Ectodermal cell (in vitro differentiated cells): ENCODE measurements around the gene PPP1R14C. TPM values are rescaled to one million over a fixed set of nuclear protein-coding genes. Genes with fewer than 3 reads are reported as not detected.
A peak's percentile ranks its signal among the peaks of the same experiment; 100 is the strongest.

ENCODE experiments used
- H3K27ac ChIP-seq: 2 replicates; pipeline ENCODE4 v1.7.0; 2013; ENCODE audit warnings: mild to moderate bottlenecking, low read depth, low read length; ENCODE audit not compliant: insufficient read depth, poor library complexity, severe bottlenecking
- H3K27me3 ChIP-seq: 2 replicates; pipeline ENCODE4 v1.7.0; 2013; ENCODE audit warnings: mild to moderate bottlenecking, low read length; ENCODE audit not compliant: insufficient read depth, control insufficient read depth, poor library complexity, severe bottlenecking
- H3K36me3 ChIP-seq: one replicate; pipeline ENCODE4 v1.7.0; 2013; ENCODE audit warnings: low read length; ENCODE audit not compliant: control insufficient read depth, insufficient read depth
- H3K4me1 ChIP-seq: one replicate; pipeline ENCODE4 v1.7.0; 2013; ENCODE audit warnings: low read length; ENCODE audit not compliant: control insufficient read depth, insufficient read depth
- H3K4me3 ChIP-seq: 2 replicates; pipeline ENCODE4 v1.7.0; 2013; ENCODE audit warnings: low read depth, low read length, control low read depth; ENCODE audit not compliant: insufficient read depth
- H3K9me3 ChIP-seq: 2 replicates; pipeline ENCODE4 v1.7.0; 2013; ENCODE audit warnings: mild to moderate bottlenecking, low read length, moderate library complexity; ENCODE audit not compliant: control insufficient read depth
- WGBS, 2 experiments: methylation state at CpG; one replicate each; pipeline ENCODE4 v1.1.7; 2013; ENCODE audit warnings: missing lambda C conversion rate in 2 of 2; 5-methylcytosine and 5-hydroxymethylcytosine counted together
- polyA plus RNA-seq, 4 experiments: library from polyadenylated mRNA; stranded (reverse); fragments of 50-300 nt; gene quantifications; one replicate each; pipeline ENCODE4 v1.2.3, GENCODE V29; 2013

Gene PPP1R14C
- 5.6 TPM for polyA plus RNA-seq (2013, experiment 1 of 4)
- polyA plus RNA-seq (2013, experiment 2 of 4) = 4.4 TPM
- polyA plus RNA-seq (2013, experiment 3 of 4) = 8.0 TPM
- 7.8 TPM for polyA plus RNA-seq (2013, experiment 4 of 4)

- Histone ChIP-seq H3K4me3 (peak within 1 kb of the TSS; percentile 46), H3K9me3 (no peaks in the 10 kb centered on the region)
- WGBS, 2 experiments = 0 to 1% methylated on average over 103 of the region's 103 CpGs
These were observed at the start of gene PPP1R14C for GRCh38 chr6:150142670-150143515. Gene PPP1R14C, plus strand, starts transcription at chr6:150143044. Its CDS starts 149 bp downstream, at chr6:150143193.

GRCh38 chr6:150093397-150093796 is 49.4 kb upstream of the PPP1R14C start:
- 86 to 88% methylated on average over 6 of the region's 6 CpGs for WGBS, 2 experiments

More at GRCh38 chr6:150142670-150143515, at the start of gene PPP1R14C:
- no peaks in the 10 kb centered on the region for H3K36me3 ChIP-seq
- peaks cover 63% of the 10 kb centered on the region for H3K27me3 ChIP-seq
- no peak within 1 kb of the TSS for H3K27ac ChIP-seq
- no peaks in the 10 kb centered on the region for H3K4me1 ChIP-seq

GRCh38 chr6:150098155-150098554 is 44.7 kb upstream of the PPP1R14C start:
- 92 to 94% methylated on average over 10 of the region's 10 CpGs for WGBS, 2 experiments
- Histone ChIP-seq H3K27me3 (no peaks in the 10 kb centered on the region), H3K4me3 (no peak overlapping the region), H3K4me1 (peaks cover 9% of the 10 kb centered on the region), H3K27ac (no peak overlapping the region), H3K9me3 (no peaks in the 10 kb centered on the region), H3K36me3 (no peaks in the 10 kb centered on the region)

More at GRCh38 chr6:150093397-150093796, 49.4 kb upstream of the PPP1R14C start:
- Histone ChIP-seq H3K4me1 (peaks cover 15% of the 10 kb centered on the region), H3K9me3 (no peaks in the 10 kb centered on the region), H3K27ac (peak overlapping the region; percentile 90), H3K4me3 (peak overlapping the region; percentile 6), H3K36me3 (no peaks in the 10 kb centered on the region), H3K27me3 (no peaks in the 10 kb centered on the region)

- WGBS, 2 experiments = 90 to 95% methylated on average over 8 of the region's 8 CpGs
- no peak overlapping the region for H3K4me3 ChIP-seq
These were observed 43.3 kb upstream of the PPP1R14C start for GRCh38 chr6:150099546-150099945.

GRCh38 chr6:150099953-150100352 is 42.9 kb upstream of the PPP1R14C start:
- Histone ChIP-seq H3K4me3 (no peak overlapping the region), H3K36me3 (no peaks in the 10 kb centered on the region), H3K27me3 (no peaks in the 10 kb centered on the region), H3K4me1 (peaks cover 1% of the 10 kb centered on the region), H3K9me3 (no peaks in the 10 kb centered on the region), H3K27ac (no peak overlapping the region)
- 93 to 98% methylated on average over 11 of the region's 11 CpGs for WGBS, 2 experiments

More at GRCh38 chr6:150099546-150099945, 43.3 kb upstream of the PPP1R14C start:
- H3K9me3 ChIP-seq = no peaks in the 10 kb centered on the region
- H3K36me3 ChIP-seq = no peaks in the 10 kb centered on the region
- no peak overlapping the region for H3K27ac ChIP-seq
- H3K4me1 ChIP-seq = peaks cover 5% of the 10 kb centered on the region
- no peaks in the 10 kb centered on the region for H3K27me3 ChIP-seq

- H3K4me1 ChIP-seq = no peaks in the 10 kb centered on the region
- WGBS, 2 experiments = 95 to 96% methylated on average over 19 of the region's 19 CpGs
- H3K9me3 ChIP-seq = no peaks in the 10 kb centered on the region
- no peaks in the 10 kb centered on the region for H3K27me3 ChIP-seq
- H3K4me3 ChIP-seq = no peak overlapping the region
- no peak overlapping the region for H3K27ac ChIP-seq
- H3K36me3 ChIP-seq = no peaks in the 10 kb centered on the region
These were observed 42.1 kb upstream of the PPP1R14C start for GRCh38 chr6:150100745-150101144.

GRCh38 chr6:150102750-150103270 is 40.0 kb upstream of the PPP1R14C start:
- Histone ChIP-seq H3K27me3 (no peaks in the 10 kb centered on the region), H3K9me3 (no peaks in the 10 kb centered on the region), H3K4me3 (no peak overlapping the region), H3K27ac (no peak overlapping the region), H3K36me3 (no peaks in the 10 kb centered on the region), H3K4me1 (no peaks in the 10 kb centered on the region)
- whole genome bisulfite sequencing, 2 experiments = 97 to 100% methylated on average over 4 of the region's 4 CpGs

- Histone ChIP-seq H3K4me1 (no peaks in the 10 kb centered on the region), H3K4me3 (no peak overlapping the region), H3K9me3 (no peaks in the 10 kb centered on the region), H3K36me3 (no peaks in the 10 kb centered on the region), H3K27ac (no peak overlapping the region), H3K27me3 (no peaks in the 10 kb centered on the region)
- WGBS, 2 experiments = 94 to 95% methylated on average over 6 of the region's 6 CpGs
These were observed 30.6 kb upstream of the PPP1R14C start for GRCh38 chr6:150112233-150112632.

GRCh38 chr6:150115769-150116168 is 27.1 kb upstream of the PPP1R14C start:
- 96% methylated on average over 25 of the region's 25 CpGs for WGBS, 2 experiments
- Histone ChIP-seq H3K9me3 (no peaks in the 10 kb centered on the region), H3K36me3 (no peaks in the 10 kb centered on the region), H3K4me1 (peaks cover 6% of the 10 kb centered on the region), H3K27me3 (no peaks in the 10 kb centered on the region), H3K27ac (no peak overlapping the region), H3K4me3 (no peak overlapping the region)

- WGBS, 2 experiments = 83 to 90% methylated on average over 8 of the region's 8 CpGs
- no peak overlapping the region for H3K4me3 ChIP-seq
- no peaks in the 10 kb centered on the region for H3K27me3 ChIP-seq
- no peak overlapping the region for H3K27ac ChIP-seq
- no peaks in the 10 kb centered on the region for H3K9me3 ChIP-seq
- peaks cover 6% of the 10 kb centered on the region for H3K4me1 ChIP-seq
- no peaks in the 10 kb centered on the region for H3K36me3 ChIP-seq
These were observed 26.5 kb upstream of the PPP1R14C start for GRCh38 chr6:150116200-150116800.
